Panc1 (cell line): Measurements from ENCODE around the gene NALCN.

ENCODE experiments used
- CTCF ChIP-seq: fragments of 450-650 bp; IDR thresholded peaks from 2 replicates; pipeline ENCODE4 v1.5.1; 2017; ENCODE audit warnings: mild to moderate bottlenecking
- POLR2AphosphoS5 ChIP-seq: IDR thresholded peaks from 2 replicates; pipeline ENCODE4 v1.6.1; 2012; ENCODE audit warnings: mild to moderate bottlenecking, low read depth, low read length, moderate library complexity

- TF ChIP-seq POLR2AphosphoS5 (no peak), CTCF (no peak)
These were observed 132.5 kb downstream of the NALCN start for GRCh38 chr13:101283782-101284181.
